Urinary bladder (tissue), 4 donors: ENCODE results near the gene DCST2. TPM values are rescaled to one million over a fixed set of nuclear protein-coding genes. Genes with fewer than 3 reads are reported as not detected.

ENCODE experiments used
- DNase-seq: peaks from one replicate; pipeline ENCODE4 v3.0.0-alpha.2; 2015; ENCODE audit errors: extremely low spot score
- H3K27ac ChIP-seq: one replicate; pipeline ENCODE4 v1.5.1; 2013; ENCODE audit warnings: low read depth, mild to moderate bottlenecking, moderate library complexity
- H3K36me3 ChIP-seq: one replicate; pipeline ENCODE4 v1.6.1; 2013; ENCODE audit warnings: mild to moderate bottlenecking, moderate library complexity; ENCODE audit not compliant: insufficient read depth
- H3K4me1 ChIP-seq: one replicate; pipeline ENCODE4 v1.6.1; 2013; ENCODE audit warnings: mild to moderate bottlenecking, moderate library complexity; ENCODE audit not compliant: insufficient read depth
- H3K4me3 ChIP-seq: one replicate; pipeline ENCODE4 v1.5.1; 2013; ENCODE audit warnings: low read depth, low read length
- WGBS: extraction: QIAGEN DNeasy Blood & Tissue Kit; methylation state at CpG from one replicate; pipeline ENCODE4 v1.1.7; 2013; 5-methylcytosine and 5-hydroxymethylcytosine counted together
- polyA plus RNA-seq: library from polyadenylated mRNA; stranded (reverse); fragments of 200-250 nt; gene quantifications from one replicate; pipeline ENCODE4 v1.2.3, GENCODE V29; 2013
- total RNA-seq: library from RNA; depleted of rRNA; stranded (reverse); fragments of >200 nt; gene quantifications from one replicate; pipeline ENCODE4 v1.2.3, GENCODE V29; 2014
- donor health status: healthy with polysubstance abuse.
- donor health status: healthy.

DCST2 gene
- total and polyA plus RNA-seq, 2 donors: 0.53 to 1.2 TPM

GRCh38 chr1:154974808-154975408 is 58.7 kb downstream of the DCST2 start:
- WGBS: under 1% methylated on average over 30 of the region's 30 CpGs
- DNase-seq: peak; percentile 98
- H3K27ac ChIP-seq: peak overlapping the region; percentile 94
- peak overlapping the region; percentile 54 for H3K4me3 ChIP-seq
- H3K36me3 ChIP-seq: no peaks in the 10 kb centered on the region
- no peaks in the 10 kb centered on the region for H3K4me1 ChIP-seq

GRCh38 chr1:154974102-154974807 is 59.3 kb downstream of the DCST2 start, which contains the start of gene CKS1B:
TSS of gene CKS1B (plus strand) at chr1:154974681. CDS start at chr1:154974746, 65 bp downstream.
- WGBS: under 1% methylated on average over 47 of the region's 47 CpGs
- H3K4me1 ChIP-seq: no peaks in the 10 kb centered on the region

GRCh38 chr1:154973344-154974101 is 60.1 kb downstream of the DCST2 start:
- Histone ChIP-seq H3K36me3 (no peaks in the 10 kb centered on the region), H3K4me3 (peak overlapping the region; percentile 53), H3K4me1 (no peaks in the 10 kb centered on the region), H3K27ac (peak overlapping the region; percentile 94)
- peak; percentile 95 for DNase-seq
- 4% methylated on average over 37 of the region's 37 CpGs for WGBS

More at GRCh38 chr1:154974102-154974807, 59.3 kb downstream of the DCST2 start, which contains the start of gene CKS1B:
- peak; percentile 100 for DNase-seq
- Histone ChIP-seq H3K4me3 (peak within 1 kb of the TSS; percentile 54), H3K36me3 (no peaks in the 10 kb centered on the region), H3K27ac (peak within 1 kb of the TSS; percentile 94)

- WGBS: 17% methylated on average over 18 of the region's 18 CpGs
- Histone ChIP-seq H3K4me1 (no peaks in the 10 kb centered on the region), H3K27ac (peak overlapping the region; percentile 72), H3K36me3 (no peaks in the 10 kb centered on the region), H3K4me3 (no peak overlapping the region)
- no peak for DNase-seq
Measured at GRCh38 chr1:154972517-154973343, 60.9 kb downstream of the DCST2 start.

- Histone ChIP-seq H3K36me3 (no peaks in the 10 kb centered on the region), H3K4me3 (no peak overlapping the region), H3K4me1 (no peaks in the 10 kb centered on the region), H3K27ac (peak overlapping the region; percentile 72)
- 42% methylated on average over 3 of the region's 3 CpGs for WGBS
- DNase-seq: no peak
Measured at GRCh38 chr1:154972213-154972516, 61.4 kb downstream of the DCST2 start.

GRCh38 chr1:154971341-154971998 is 62.1 kb downstream of the DCST2 start:
- peak overlapping the region; percentile 90 for H3K27ac ChIP-seq
- H3K4me3 ChIP-seq: no peak overlapping the region
- 53% methylated on average over 10 of the region's 10 CpGs for WGBS
- H3K4me1 ChIP-seq: no peaks in the 10 kb centered on the region
- DNase-seq: no peak
- no peaks in the 10 kb centered on the region for H3K36me3 ChIP-seq

GRCh38 chr1:154970631-154971340 is 62.8 kb downstream of the DCST2 start, which contains the start of gene SHC1:
TSS of gene SHC1 (minus strand) at chr1:154970747. CDS start at chr1:154970526, 221 bp downstream.
- Histone ChIP-seq H3K4me1 (no peaks in the 10 kb centered on the region), H3K4me3 (peak within 1 kb of the TSS; percentile 29), H3K36me3 (no peaks in the 10 kb centered on the region), H3K27ac (peak within 1 kb of the TSS; percentile 90)
- 7% methylated on average over 15 of the region's 15 CpGs for WGBS
- peak; percentile 90 for DNase-seq

- Histone ChIP-seq H3K27ac (peak overlapping the region; percentile 66), H3K36me3 (peaks cover 4% of the 10 kb centered on the region), H3K4me3 (peak overlapping the region; percentile 29), H3K4me1 (no peaks in the 10 kb centered on the region)
- WGBS: 19% methylated on average over 22 of the region's 22 CpGs
- no peak for DNase-seq
Measured at GRCh38 chr1:154969860-154970452, 63.6 kb downstream of the DCST2 start.

GRCh38 chr1:154969246-154969645 is 64.3 kb downstream of the DCST2 start:
- no peak overlapping the region for H3K27ac ChIP-seq
- peaks cover 4% of the 10 kb centered on the region for H3K36me3 ChIP-seq
- no peak overlapping the region for H3K4me3 ChIP-seq
- no peak for DNase-seq
- WGBS: 36% methylated on average over 5 of the region's 5 CpGs
- no peaks in the 10 kb centered on the region for H3K4me1 ChIP-seq

- WGBS: 89% methylated on average over 3 of the region's 3 CpGs
- H3K4me3 ChIP-seq: no peak overlapping the region
- H3K27ac ChIP-seq: no peak overlapping the region
- H3K4me1 ChIP-seq: no peaks in the 10 kb centered on the region
- no peak for DNase-seq
- H3K36me3 ChIP-seq: peaks cover 4% of the 10 kb centered on the region
Measured at GRCh38 chr1:154968731-154969130, 64.8 kb downstream of the DCST2 start.
